OCI-LY7 (cell line): ENCODE data around the gene CIAO1. TPM values are rescaled to one million over a fixed set of nuclear protein-coding genes. Genes with fewer than 3 reads are reported as not detected.
A peak's percentile ranks its signal among the peaks of the same experiment; 100 is the strongest.

Experiments
- BruUV-seq: library from RNA; stranded (reverse); fragments of 400-500 nt; replicated peaks from 2 replicates; lab custom pipeline; 2021; lab: Mats Ljungman, UMichigan
- CTCF ChIA-PET: fragments of 300-600 bp; sonication (Branson Sonifier 250); formaldehyde crosslinking; loops from one replicate; lab custom pipeline; 2022; ENCODE audit warnings: antibody characterized with exemption; ENCODE audit not compliant: unreplicated experiment; lab: Charles Lee
- POLR2A ChIA-PET: fragments of 300-600 bp; sonication (Branson Sonifier 250); formaldehyde crosslinking; loops from one replicate; lab custom pipeline; 2022; ENCODE audit warnings: antibody characterized with exemption; lab: Charles Lee
- DNase-seq: peaks from one replicate; pipeline ENCODE4 v3.0.0-alpha.2; 2015; ENCODE audit warnings: low spot score
- H2AFZ ChIP-seq: fragments of 200-600 bp; sonication (generic), shearing (Covaris generic); 2 replicates; pipeline ENCODE4 v1.6.1; 2014; ENCODE audit warnings: mild to moderate bottlenecking, antibody characterized with exemption, low read length, moderate library complexity
- H3K27ac ChIP-seq: fragments of 200-600 bp; sonication (generic); 2 replicates; pipeline ENCODE4 v1.5.1; 2014; ENCODE audit warnings: mixed run types, low read depth, mild to moderate bottlenecking, moderate library complexity, low read length, inconsistent platforms; ENCODE audit not compliant: poor library complexity, severe bottlenecking
- H3K36me3 ChIP-seq: fragments of 200-600 bp; sonication (generic); 2 replicates; pipeline ENCODE4 v1.6.1; 2014; ENCODE audit warnings: mild to moderate bottlenecking, antibody characterized with exemption, low read length, moderate library complexity, mixed read lengths; ENCODE audit not compliant: insufficient read depth
- H3K4me1 ChIP-seq: fragments of 200-600 bp; sonication (generic); 2 replicates; pipeline ENCODE4 v1.5.1; 2014; ENCODE audit warnings: mild to moderate bottlenecking, low read length; ENCODE audit not compliant: insufficient read depth, poor library complexity, severe bottlenecking
- H3K4me2 ChIP-seq: fragments of 200-600 bp; sonication (generic); 2 replicates; pipeline ENCODE4 v1.6.1; 2014; ENCODE audit warnings: mild to moderate bottlenecking, low read length
- H3K4me3 ChIP-seq: fragments of 200-600 bp; sonication (generic); 2 replicates; pipeline ENCODE4 v1.5.1; 2014; ENCODE audit warnings: mild to moderate bottlenecking, low read depth, low read length; ENCODE audit not compliant: poor library complexity, severe bottlenecking
- H3K79me2 ChIP-seq: fragments of 200-600 bp; sonication (generic); 2 replicates; pipeline ENCODE4 v1.6.1; 2016; ENCODE audit warnings: low read depth, mild to moderate bottlenecking, low read length, moderate library complexity, mixed read lengths; ENCODE audit not compliant: insufficient read depth
- H3K9me2 ChIP-seq: fragments of 200-600 bp; sonication (generic); 2 replicates; pipeline ENCODE4 v1.6.1; 2016; ENCODE audit warnings: mild to moderate bottlenecking, low read length, mixed read lengths; ENCODE audit not compliant: insufficient read depth
- H3K9me3 ChIP-seq: fragments of 200-600 bp; sonication (generic); 2 replicates; pipeline ENCODE4 v1.6.1; 2014; ENCODE audit warnings: mild to moderate bottlenecking, mixed run types, low read length, mixed read lengths
- H4K20me1 ChIP-seq: fragments of 200-600 bp; sonication (generic); 2 replicates; pipeline ENCODE4 v1.6.1; 2014; ENCODE audit warnings: mild to moderate bottlenecking, antibody characterized with exemption, low read length, moderate library complexity, mixed read lengths; ENCODE audit not compliant: insufficient read depth
- CTCF ChIP-seq: fragments of 200-600 bp; sonication (generic); conservative IDR thresholded peaks from 2 replicates; pipeline ENCODE4 v1.5.1; 2014; ENCODE audit warnings: mild to moderate bottlenecking, antibody characterized with exemption, low read length, moderate library complexity, mixed read lengths
- EZH2phosphoT487 ChIP-seq: fragments of 200-600 bp; sonication (generic); IDR thresholded peaks from 2 replicates; pipeline ENCODE4 v1.6.1; 2018; ENCODE audit warnings: low read depth, borderline replicate concordance, mild to moderate bottlenecking, mixed run types, antibody characterized with exemption, low read length, moderate library complexity, mixed read lengths
- intact Hi-C: fragments of 100-400 bp; cut with micrococcal nuclease; formaldehyde crosslinking; loops from one replicate; pipeline ENCODE4 v1.10.0; 2022; ENCODE audit not compliant: unreplicated experiment
- total RNA-seq, 2 experiments: library from RNA; depleted of rRNA in 1 of 2; stranded (reverse); fragments of >200 nt in 1 of 2; shearing (Covaris generic) in 1 of 2; gene quantifications; 2 replicates each; pipeline ENCODE4 v1.2.3, GENCODE V29; 2014 to 2022

CIAO1 gene
- total RNA-seq, 2 experiments from 2014 or later, result 89.6 to 128 TPM

GRCh38 chr2:96251721-96252292 is 14.2 kb upstream of the CIAO1 start:
- no peak overlapping the region for H3K27ac ChIP-seq
- no peak overlapping the region for H3K4me3 ChIP-seq
- no peaks in the 10 kb centered on the region for H4K20me1 ChIP-seq
- ChIA-PET POLR2A (no interaction called here), CTCF (no interaction called here)
- no peak for DNase-seq
- intact Hi-C loops, result no loop called here
- H3K79me2 ChIP-seq, result no peaks in the 10 kb centered on the region
- no peaks in the 10 kb centered on the region for H3K9me2 ChIP-seq
- TSS peak; percentile 33 for BruUV-seq
- H3K9me3 ChIP-seq, result no peaks in the 10 kb centered on the region
- H3K4me1 ChIP-seq, result peaks cover 3% of the 10 kb centered on the region
- H2AFZ ChIP-seq, result no peak overlapping the region
- no peak for TF ChIP-seq EZH2phosphoT487
- TF ChIP-seq CTCF, result no peak
- H3K36me3 ChIP-seq, result peaks cover 59% of the 10 kb centered on the region
- no peak overlapping the region for H3K4me2 ChIP-seq

GRCh38 chr2:96252526-96252925 is 13.5 kb upstream of the CIAO1 start:
- no peak overlapping the region for H3K4me3 ChIP-seq
- no TSS peak for BruUV-seq
- intact Hi-C loops, result no loop called here
- H3K9me2 ChIP-seq, result no peaks in the 10 kb centered on the region
- ChIA-PET POLR2A (no interaction called here), CTCF (no interaction called here)
- TF ChIP-seq EZH2phosphoT487 (no peak), CTCF (no peak)
- H3K4me2 ChIP-seq, result no peak overlapping the region
- no peak for DNase-seq
- H3K36me3 ChIP-seq, result peaks cover 61% of the 10 kb centered on the region
- no peaks in the 10 kb centered on the region for H4K20me1 ChIP-seq
- no peak overlapping the region for H3K27ac ChIP-seq
- peaks cover 3% of the 10 kb centered on the region for H3K4me1 ChIP-seq
- no peaks in the 10 kb centered on the region for H3K9me3 ChIP-seq
- H3K79me2 ChIP-seq, result no peaks in the 10 kb centered on the region
- H2AFZ ChIP-seq, result no peak overlapping the region

- Histone ChIP-seq H3K36me3 (peaks cover 64% of the 10 kb centered on the region), H3K9me3 (no peaks in the 10 kb centered on the region), H2AFZ (no peak overlapping the region), H3K4me2 (no peak overlapping the region), H3K79me2 (no peaks in the 10 kb centered on the region), H3K27ac (no peak overlapping the region), H3K4me3 (no peak overlapping the region), H3K4me1 (peaks cover 3% of the 10 kb centered on the region), H3K9me2 (no peaks in the 10 kb centered on the region), H4K20me1 (no peaks in the 10 kb centered on the region)
- no peak for DNase-seq
- intact Hi-C loops, result no loop called here
- ChIA-PET POLR2A (no interaction called here), CTCF (no interaction called here)
- BruUV-seq, result no TSS peak
- TF ChIP-seq CTCF, result no peak
- no peak for TF ChIP-seq EZH2phosphoT487
Observed at GRCh38 chr2:96253006-96253405, 13.0 kb upstream of the CIAO1 start.
